HG02943 (cell line): Measurements from ENCODE around the gene RUNX1.

Source experiments
- ATAC-seq: cut with Tn5 transposase; IDR thresholded peaks from one replicate; pipeline ENCODE4 v1.9.1; 2021; ENCODE audit warnings: mild to moderate bottlenecking, low read depth, moderate library complexity; ENCODE audit not compliant: unreplicated experiment

RUNX1 gene

GRCh38 chr21:35063428-35064172 lies 14.5 kb upstream of the RUNX1 start:
- no peak for ATAC-seq

- ATAC-seq: no peak
Measured at GRCh38 chr21:35062016-35062415, 12.9 kb upstream of the RUNX1 start.

- no peak for ATAC-seq
Measured at GRCh38 chr21:35059742-35060141, 10.6 kb upstream of the RUNX1 start.

- no peak for ATAC-seq
Measured at GRCh38 chr21:35058058-35058457, 9.0 kb upstream of the RUNX1 start.

GRCh38 chr21:35057428-35057827 lies 8.3 kb upstream of the RUNX1 start:
- no peak for ATAC-seq

- ATAC-seq: no peak
Measured at GRCh38 chr21:35053356-35054096, 4.4 kb upstream of the RUNX1 start.

GRCh38 chr21:35052801-35053200 lies 3.7 kb upstream of the RUNX1 start:
- no peak for ATAC-seq

GRCh38 chr21:35051287-35051818 lies 2.3 kb upstream of the RUNX1 start:
- no peak for ATAC-seq

- ATAC-seq: no peak
Measured at GRCh38 chr21:35050348-35051286, 1.5 kb upstream of the RUNX1 start.

GRCh38 chr21:35048183-35048601 lies 910 bp downstream of the RUNX1 start:
- ATAC-seq: no peak

GRCh38 chr21:35046880-35047229 lies 2.2 kb downstream of the RUNX1 start:
- ATAC-seq: no peak

- ATAC-seq: no peak
Measured at GRCh38 chr21:35046263-35046624, 2.9 kb downstream of the RUNX1 start.

GRCh38 chr21:35045542-35046262 lies 3.4 kb downstream of the RUNX1 start:
- no peak for ATAC-seq

GRCh38 chr21:35044770-35045541 lies 4.1 kb downstream of the RUNX1 start:
- ATAC-seq: no peak

- ATAC-seq: no peak
Measured at GRCh38 chr21:35044128-35044527, 5.0 kb downstream of the RUNX1 start.

- ATAC-seq: no peak
Measured at GRCh38 chr21:35043549-35043948, 5.6 kb downstream of the RUNX1 start.

GRCh38 chr21:35042836-35043235 lies 6.3 kb downstream of the RUNX1 start:
- no peak for ATAC-seq

- ATAC-seq: no peak
Measured at GRCh38 chr21:35041881-35042280, 7.2 kb downstream of the RUNX1 start.

- no peak for ATAC-seq
Measured at GRCh38 chr21:35041122-35041521, 8.0 kb downstream of the RUNX1 start.
